Neural progenitor cell (in vitro differentiated cells): ENCODE data around the gene HAPSTR1. TPM values are rescaled to one million over a fixed set of nuclear protein-coding genes. Genes with fewer than 3 reads are reported as not detected.

ENCODE experiments used
- DNase-seq: peaks from one replicate; pipeline ENCODE4 v3.0.0-alpha.2; 2016; ENCODE audit warnings: low spot score
- H2AFZ ChIP-seq: fragments of 200-600 bp; sonication (generic); replicated peaks from 2 replicates; pipeline ENCODE4 v1.6.1; 2016; ENCODE audit warnings: antibody characterized with exemption
- H3F3A ChIP-seq: fragments of 200-600 bp; sonication (generic); 2 replicates; pipeline ENCODE4 v1.6.1; 2016; ENCODE audit warnings: antibody characterized with exemption, low read depth
- H3K27ac ChIP-seq: fragments of 200-600 bp; sonication (generic); 2 replicates; pipeline ENCODE4 v1.5.1; 2016; ENCODE audit warnings: mild to moderate bottlenecking
- H3K27me3 ChIP-seq: fragments of 200-600 bp; sonication (generic); 2 replicates; pipeline ENCODE4 v1.6.1; 2016; ENCODE audit warnings: mild to moderate bottlenecking, moderate library complexity
- H3K36me3 ChIP-seq: fragments of 200-600 bp; sonication (generic); 2 replicates; pipeline ENCODE4 v1.5.1; 2016
- H3K4me1 ChIP-seq: fragments of 200-600 bp; sonication (generic); 2 replicates; pipeline ENCODE4 v1.6.1; 2016; ENCODE audit warnings: mixed run types
- H3K4me2 ChIP-seq: fragments of 200-600 bp; sonication (generic); 2 replicates; pipeline ENCODE4 v1.6.1; 2016
- H3K4me3 ChIP-seq: fragments of 200-600 bp; sonication (generic); 2 replicates; pipeline ENCODE4 v1.5.1; 2016
- H3K79me2 ChIP-seq: fragments of 200-600 bp; sonication (generic); 2 replicates; pipeline ENCODE4 v1.6.1; 2016; ENCODE audit warnings: low read depth
- H3K9ac ChIP-seq: fragments of 200-600 bp; sonication (generic); 2 replicates; pipeline ENCODE4 v1.6.1; 2016
- H3K9me3 ChIP-seq: fragments of 200-600 bp; sonication (generic); 2 replicates; pipeline ENCODE4 v1.5.1; 2016; ENCODE audit warnings: low read depth
- H4K20me1 ChIP-seq: fragments of 200-600 bp; sonication (generic); 2 replicates; pipeline ENCODE4 v1.6.1; 2016; ENCODE audit warnings: low read depth
- H3K27ac Mint-ChIP-seq: 3 replicates; pipeline ENCODE4 v1.8.0; 2021; ENCODE audit warnings: mixed read lengths
- H3K27me3 Mint-ChIP-seq: 2 replicates; pipeline ENCODE4 v1.8.0; 2022; ENCODE audit warnings: low read depth, mild to moderate bottlenecking, inconsistent platforms, moderate library complexity, mixed read lengths; ENCODE audit not compliant: insufficient read depth
- H3K36me3 Mint-ChIP-seq: 3 replicates; pipeline ENCODE4 v1.8.0; 2021; ENCODE audit warnings: mixed read lengths
- H3K4me1 Mint-ChIP-seq: 3 replicates; pipeline ENCODE4 v1.8.0; 2021; ENCODE audit warnings: mixed read lengths
- H3K4me3 Mint-ChIP-seq: 3 replicates; pipeline ENCODE4 v1.8.0; 2021; ENCODE audit warnings: mild to moderate bottlenecking, moderate library complexity, mixed read lengths
- H3K9me3 Mint-ChIP-seq: 3 replicates; pipeline ENCODE4 v1.8.0; 2020; ENCODE audit warnings: mixed read lengths
- EZH2 ChIP-seq: fragments of 200-600 bp; sonication (generic); IDR thresholded peaks from 2 replicates; pipeline ENCODE4 v1.6.1; 2017; ENCODE audit warnings: antibody characterized with exemption, mild to moderate bottlenecking, moderate library complexity
- EZH2phosphoT487 ChIP-seq: fragments of 200-600 bp; sonication (generic); IDR thresholded peaks from 2 replicates; pipeline ENCODE4 v1.6.1; 2017; ENCODE audit warnings: antibody characterized with exemption
- total RNA-seq: library from RNA; depleted of rRNA; stranded (reverse); fragments of >200 nt; gene quantifications from 2 replicates; pipeline ENCODE4 v1.2.3, GENCODE V29; 2015; ENCODE audit warnings: low replicate concordance
- TF ChIP-seq, protein P1 (sequence below): fragments of 200-600 bp; sonication (generic); IDR thresholded peaks from 2 replicates; pipeline ENCODE4 v1.5.1; 2017; ENCODE audit warnings: antibody characterized with exemption, mild to moderate bottlenecking

HAPSTR1 gene
- total RNA-seq, 1 donor from 2014 or later = 77.3 TPM

- Histone ChIP-seq H3K4me1 (no peaks in the 10 kb centered on the region), H3K27ac (no peak overlapping the region), H3K4me2 (no peak overlapping the region), H2AFZ (no peak overlapping the region), H3K9ac (no peak overlapping the region), H3F3A (no peaks in the 10 kb centered on the region), H3K27me3 (no peaks in the 10 kb centered on the region), H3K36me3 (no peaks in the 10 kb centered on the region), H4K20me1 (peaks cover 30% of the 10 kb centered on the region), H3K79me2 (peaks cover 20% of the 10 kb centered on the region), H3K9me3 (no peaks in the 10 kb centered on the region), H3K4me3 (no peak overlapping the region)
- Mint-ChIP-seq H3K27ac (no peak overlapping the region), H3K9me3 (no peaks in the 10 kb centered on the region), H3K27me3 (peaks cover 2% of the 10 kb centered on the region), H3K36me3 (peaks cover 11% of the 10 kb centered on the region), H3K4me1 (peaks cover 20% of the 10 kb centered on the region), H3K4me3 (no peak overlapping the region)
- TF ChIP-seq EZH2phosphoT487 = no peak
- TF ChIP-seq, protein P1, sequence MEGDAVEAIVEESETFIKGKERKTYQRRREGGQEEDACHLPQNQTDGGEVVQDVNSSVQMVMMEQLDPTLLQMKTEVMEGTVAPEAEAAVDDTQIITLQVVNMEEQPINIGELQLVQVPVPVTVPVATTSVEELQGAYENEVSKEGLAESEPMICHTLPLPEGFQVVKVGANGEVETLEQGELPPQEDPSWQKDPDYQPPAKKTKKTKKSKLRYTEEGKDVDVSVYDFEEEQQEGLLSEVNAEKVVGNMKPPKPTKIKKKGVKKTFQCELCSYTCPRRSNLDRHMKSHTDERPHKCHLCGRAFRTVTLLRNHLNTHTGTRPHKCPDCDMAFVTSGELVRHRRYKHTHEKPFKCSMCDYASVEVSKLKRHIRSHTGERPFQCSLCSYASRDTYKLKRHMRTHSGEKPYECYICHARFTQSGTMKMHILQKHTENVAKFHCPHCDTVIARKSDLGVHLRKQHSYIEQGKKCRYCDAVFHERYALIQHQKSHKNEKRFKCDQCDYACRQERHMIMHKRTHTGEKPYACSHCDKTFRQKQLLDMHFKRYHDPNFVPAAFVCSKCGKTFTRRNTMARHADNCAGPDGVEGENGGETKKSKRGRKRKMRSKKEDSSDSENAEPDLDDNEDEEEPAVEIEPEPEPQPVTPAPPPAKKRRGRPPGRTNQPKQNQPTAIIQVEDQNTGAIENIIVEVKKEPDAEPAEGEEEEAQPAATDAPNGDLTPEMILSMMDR = no peak
- TF ChIP-seq EZH2 = no peak
- no peak for DNase-seq
Measured at GRCh38 chr16:9126609-9127008, 35.2 kb downstream of the HAPSTR1 start.

- Mint-ChIP-seq H3K4me3 (no peak overlapping the region), H3K27ac (peak overlapping the region; percentile 98), H3K27me3 (no peaks in the 10 kb centered on the region), H3K9me3 (no peaks in the 10 kb centered on the region), H3K4me1 (peaks cover 20% of the 10 kb centered on the region), H3K36me3 (peaks cover 8% of the 10 kb centered on the region)
- H3K27ac ChIP-seq = no peak overlapping the region
- DNase-seq = no peak
- H3K9ac ChIP-seq = no peak overlapping the region
- H3K4me3 ChIP-seq = no peak overlapping the region
- no peaks in the 10 kb centered on the region for H3K4me1 ChIP-seq
- no peaks in the 10 kb centered on the region for H3K36me3 ChIP-seq
- no peak overlapping the region for H2AFZ ChIP-seq
- H3K79me2 ChIP-seq = peaks cover 5% of the 10 kb centered on the region
- no peaks in the 10 kb centered on the region for H3K9me3 ChIP-seq
- H3K4me2 ChIP-seq = no peak overlapping the region
- TF ChIP-seq, protein P1 = no peak
- no peak for TF ChIP-seq EZH2phosphoT487
- TF ChIP-seq EZH2 = no peak
- H3K27me3 ChIP-seq = no peaks in the 10 kb centered on the region
- H3F3A ChIP-seq = no peaks in the 10 kb centered on the region
- H4K20me1 ChIP-seq = peaks cover 20% of the 10 kb centered on the region
Measured at GRCh38 chr16:9128346-9129342, 37.2 kb downstream of the HAPSTR1 start.

DNA sequence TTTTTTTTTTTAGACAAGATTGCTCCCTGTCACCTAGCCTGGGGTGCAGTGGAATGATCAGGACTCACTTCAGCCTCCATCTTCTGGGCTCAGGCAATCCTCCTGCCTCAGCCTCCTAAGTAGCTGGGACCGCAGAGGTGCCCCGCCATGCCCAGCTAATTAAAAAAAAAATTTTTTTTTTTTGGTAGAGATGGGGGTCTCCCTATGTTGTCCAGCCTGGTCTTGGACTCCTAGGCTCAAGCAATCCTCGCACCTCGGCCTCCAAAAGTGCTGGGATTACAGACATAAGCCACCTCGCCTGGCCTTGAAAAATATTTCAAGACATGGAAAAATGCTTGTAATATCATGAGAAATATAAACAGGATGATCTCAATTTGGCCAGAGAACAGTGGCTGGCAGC, 42.9 kb downstream of the HAPSTR1 start:
- Mint-ChIP-seq H3K9me3 (no peaks in the 10 kb centered on the region), H3K4me3 (no peak overlapping the region), H3K36me3 (no peaks in the 10 kb centered on the region), H3K27me3 (peaks cover 2% of the 10 kb centered on the region), H3K27ac (no peak overlapping the region), H3K4me1 (peaks cover 8% of the 10 kb centered on the region)
- Histone ChIP-seq H2AFZ (no peak overlapping the region), H3K4me1 (no peaks in the 10 kb centered on the region), H3K4me2 (no peak overlapping the region), H3K36me3 (no peaks in the 10 kb centered on the region), H4K20me1 (peaks cover 5% of the 10 kb centered on the region), H3K79me2 (no peaks in the 10 kb centered on the region), H3K9ac (no peak overlapping the region), H3K27ac (no peak overlapping the region), H3K27me3 (no peaks in the 10 kb centered on the region), H3K9me3 (no peaks in the 10 kb centered on the region), H3K4me3 (no peak overlapping the region), H3F3A (no peaks in the 10 kb centered on the region)
- TF ChIP-seq EZH2 (no peak), EZH2phosphoT487 (no peak)
- TF ChIP-seq, protein P1 = no peak
- DNase-seq = no peak
